Measurements from ENCODE around the gene ZMAT5.

DNA sequence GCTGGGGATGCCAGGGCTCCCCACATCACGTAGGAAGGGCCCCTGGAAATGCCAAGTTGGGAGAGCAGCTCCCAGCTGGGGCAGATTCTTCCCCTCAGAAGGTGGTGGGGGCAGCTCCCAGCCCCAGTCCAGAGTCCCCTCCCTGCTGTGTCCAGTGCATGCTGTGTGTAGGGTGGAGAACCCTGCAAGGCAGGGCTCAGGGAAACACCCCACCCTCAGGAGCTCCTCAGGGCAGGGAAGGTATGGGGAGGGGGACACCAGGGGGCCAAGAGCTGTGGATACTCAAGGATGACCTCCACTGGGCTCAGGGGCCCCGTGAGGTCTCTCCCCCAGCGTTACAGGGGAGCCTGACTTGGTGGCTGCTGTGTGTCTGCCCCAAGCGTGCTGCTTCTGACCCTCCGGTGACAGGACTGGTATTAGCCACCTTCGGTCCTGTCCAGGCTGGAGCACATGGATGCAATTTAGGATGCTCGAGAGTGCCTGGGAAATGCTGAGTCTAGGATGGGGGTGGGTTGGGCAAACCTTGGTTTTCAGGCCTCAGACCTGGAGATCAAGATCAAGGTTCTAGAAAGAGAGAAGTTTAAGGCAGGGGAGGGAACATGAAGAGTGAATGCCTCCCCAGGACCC lies 63.1 kb downstream of the ZMAT5 start:
- TF ChIP-seq BACH2 (CRISPR knock-in tag; IDR thresholded peaks at IDR 0.05; ENCODE audit: borderline replicate concordance) (no peak), PPARA (CRISPR knock-in tag; IDR thresholded peaks at IDR 0.05; ENCODE audit: borderline replicate concordance) (no peak), RARB (CRISPR knock-in tag; IDR thresholded peaks at IDR 0.05) (no peak), ARNTL (CRISPR knock-in tag; IDR thresholded peaks at IDR 0.05; ENCODE audit: borderline replicate concordance, low read depth) (no peak), PATZ1 (CRISPR knock-in tag; IDR thresholded peaks at IDR 0.05; ENCODE audit: borderline replicate concordance) (no peak), ZC3H10 (CRISPR knock-in tag; IDR thresholded peaks at IDR 0.05) (no peak), TOX (CRISPR knock-in tag; IDR thresholded peaks at IDR 0.05; ENCODE audit: borderline replicate concordance) (no peak), ZFP3 (CRISPR knock-in tag; IDR thresholded peaks at IDR 0.05) (no peak), ZFP30 (CRISPR knock-in tag; IDR thresholded peaks at IDR 0.05) (no peak)
- TF ChIP-seq, protein P1, sequence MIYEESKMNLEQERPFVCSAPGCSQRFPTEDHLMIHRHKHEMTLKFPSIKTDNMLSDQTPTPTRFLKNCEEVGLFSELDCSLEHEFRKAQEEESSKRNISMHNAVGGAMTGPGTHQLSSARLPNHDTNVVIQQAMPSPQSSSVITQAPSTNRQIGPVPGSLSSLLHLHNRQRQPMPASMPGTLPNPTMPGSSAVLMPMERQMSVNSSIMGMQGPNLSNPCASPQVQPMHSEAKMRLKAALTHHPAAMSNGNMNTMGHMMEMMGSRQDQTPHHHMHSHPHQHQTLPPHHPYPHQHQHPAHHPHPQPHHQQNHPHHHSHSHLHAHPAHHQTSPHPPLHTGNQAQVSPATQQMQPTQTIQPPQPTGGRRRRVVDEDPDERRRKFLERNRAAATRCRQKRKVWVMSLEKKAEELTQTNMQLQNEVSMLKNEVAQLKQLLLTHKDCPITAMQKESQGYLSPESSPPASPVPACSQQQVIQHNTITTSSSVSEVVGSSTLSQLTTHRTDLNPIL (CRISPR knock-in tag; IDR thresholded peaks at IDR 0.05; ENCODE audit: low read depth): no peak

Data from SK-N-SH treated with all-trans-retinoic acid at 6 μM for 48 hours (cell line).